Activated CD8-positive, alpha-beta memory T cell treated with anti-CD3 and anti-CD28 coated beads for 24 hours (primary cell): ENCODE measurements around the gene FAF2.
"Not testable (repeated sequence)": the region's sequence is repeated elsewhere in the genome, so short reads cannot be mapped to it uniquely, and the experiment has no call there.

Experiments
- DNase-seq: peaks from one replicate; pipeline ENCODE4 v3.0.0-alpha.2; 2020

The FAF2 gene, protein sequence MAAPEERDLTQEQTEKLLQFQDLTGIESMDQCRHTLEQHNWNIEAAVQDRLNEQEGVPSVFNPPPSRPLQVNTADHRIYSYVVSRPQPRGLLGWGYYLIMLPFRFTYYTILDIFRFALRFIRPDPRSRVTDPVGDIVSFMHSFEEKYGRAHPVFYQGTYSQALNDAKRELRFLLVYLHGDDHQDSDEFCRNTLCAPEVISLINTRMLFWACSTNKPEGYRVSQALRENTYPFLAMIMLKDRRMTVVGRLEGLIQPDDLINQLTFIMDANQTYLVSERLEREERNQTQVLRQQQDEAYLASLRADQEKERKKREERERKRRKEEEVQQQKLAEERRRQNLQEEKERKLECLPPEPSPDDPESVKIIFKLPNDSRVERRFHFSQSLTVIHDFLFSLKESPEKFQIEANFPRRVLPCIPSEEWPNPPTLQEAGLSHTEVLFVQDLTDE

DNA sequence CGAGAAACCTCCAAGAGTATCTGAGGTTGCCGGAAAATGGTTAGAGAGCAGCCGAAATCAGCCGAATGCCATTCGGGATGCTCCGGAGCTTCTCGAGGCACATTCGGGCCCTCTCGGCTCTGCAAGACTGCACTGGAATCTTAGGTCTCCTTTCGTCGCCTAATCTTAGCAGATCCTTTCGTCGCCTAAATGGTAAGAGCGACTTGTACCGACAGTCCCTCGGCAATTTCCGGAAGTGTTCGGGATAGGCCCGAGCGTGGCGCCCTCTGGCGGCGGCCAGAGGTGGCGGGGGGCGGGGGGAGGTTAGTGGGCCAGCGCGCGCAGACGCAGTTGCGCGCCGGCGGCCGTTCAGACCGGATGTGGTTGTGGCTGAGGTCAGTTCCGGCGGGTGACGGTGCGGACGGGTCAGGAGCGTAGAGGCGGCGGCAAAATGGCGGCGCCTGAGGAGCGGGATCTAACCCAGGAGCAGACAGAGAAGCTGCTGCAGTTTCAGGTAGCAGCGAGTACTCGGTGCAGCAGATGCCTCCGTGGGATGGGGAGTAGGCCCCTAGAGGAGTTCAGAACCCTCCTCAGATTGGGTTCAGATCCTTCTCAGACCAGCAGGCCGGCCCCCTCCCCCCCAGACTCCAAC is at the start of gene FAF2:
TSS of gene FAF2 (plus strand) at position 408 of the 631 bp plus-strand sequence. CDS start at position 431, 23 bp downstream.
- peak; percentile 100 for DNase-seq

DNA sequence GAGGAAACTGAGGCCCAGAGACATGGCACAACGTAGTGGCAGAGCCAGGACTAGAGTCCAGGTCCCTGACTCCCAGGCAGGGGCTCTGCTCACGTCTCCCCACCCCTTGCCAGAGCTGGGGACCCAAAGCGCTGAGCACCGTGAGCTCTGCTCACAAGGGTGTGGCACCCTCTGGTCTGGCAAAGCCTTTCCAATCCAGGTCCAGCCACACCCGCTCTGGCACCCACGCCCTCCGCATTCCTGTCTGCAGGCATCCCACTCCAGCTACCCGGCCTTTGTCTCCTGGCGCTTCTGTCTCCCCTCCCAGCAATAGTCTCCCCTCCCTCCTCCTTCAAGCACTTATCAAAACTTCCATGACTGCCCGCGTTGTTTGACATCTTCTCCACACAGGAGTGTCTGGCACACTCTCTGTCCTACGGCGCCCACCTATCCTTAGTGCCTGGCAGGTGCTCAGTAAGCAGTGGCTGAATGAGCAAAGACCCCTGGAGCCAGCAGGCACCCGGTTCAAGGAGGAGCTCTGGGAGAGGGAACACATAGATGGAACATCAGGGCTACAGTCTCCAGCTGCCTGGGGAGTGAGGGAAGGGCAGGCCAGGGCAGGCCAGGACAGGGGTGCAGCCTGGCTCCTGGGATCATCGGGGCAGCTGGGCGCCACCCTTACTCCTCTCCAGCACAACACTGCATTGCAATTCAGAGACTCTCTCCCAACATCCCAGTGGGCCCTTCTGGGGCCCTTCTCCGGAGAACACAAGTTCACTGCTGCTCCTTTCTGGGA is 47.6 kb upstream of the FAF2 start:
- DNase-seq = no peak

DNA sequence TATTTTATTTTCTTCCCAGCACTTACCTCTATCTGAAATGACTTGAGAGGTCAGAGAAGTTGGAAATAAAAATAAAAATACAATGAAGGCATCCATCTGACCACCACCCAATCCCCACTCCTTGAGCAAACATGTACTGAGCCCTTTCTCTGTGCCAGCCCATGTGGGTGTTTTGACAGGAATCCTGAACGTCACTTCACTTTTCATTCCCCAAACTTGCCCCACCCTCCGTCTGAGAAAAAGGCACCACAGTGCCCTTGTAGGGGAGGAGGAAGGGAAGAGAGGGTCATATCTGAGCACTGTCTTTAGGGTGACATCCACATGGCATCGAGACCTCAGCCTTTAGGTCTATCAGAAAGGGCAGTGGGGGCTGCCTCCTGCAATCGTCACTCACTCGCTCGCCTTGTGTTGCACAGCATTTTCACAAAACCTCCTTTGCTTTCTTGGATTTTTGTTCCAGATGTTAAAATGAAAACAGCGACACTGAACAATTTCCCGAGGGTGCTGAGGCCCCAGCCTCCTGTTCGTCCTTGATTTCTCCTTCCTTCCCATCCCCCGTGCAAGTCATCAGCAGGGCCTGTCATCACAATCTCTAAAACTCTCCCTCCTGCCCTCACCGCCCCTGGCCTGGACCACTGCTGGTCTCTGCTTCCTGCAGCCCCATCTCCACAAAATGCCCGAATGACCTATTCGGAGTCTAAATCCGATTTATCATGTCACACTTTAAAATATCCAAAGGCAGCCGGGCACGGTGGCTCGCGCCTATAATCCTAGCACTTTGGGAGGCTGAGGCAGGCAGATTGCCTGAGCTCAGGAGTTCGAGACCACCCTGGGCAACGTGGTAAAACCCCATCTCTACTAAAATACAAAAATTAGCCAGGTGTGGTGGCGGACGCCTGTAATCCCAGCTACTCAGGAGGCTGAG is 46.6 kb upstream of the FAF2 start:
- DNase-seq = no peak

DNA sequence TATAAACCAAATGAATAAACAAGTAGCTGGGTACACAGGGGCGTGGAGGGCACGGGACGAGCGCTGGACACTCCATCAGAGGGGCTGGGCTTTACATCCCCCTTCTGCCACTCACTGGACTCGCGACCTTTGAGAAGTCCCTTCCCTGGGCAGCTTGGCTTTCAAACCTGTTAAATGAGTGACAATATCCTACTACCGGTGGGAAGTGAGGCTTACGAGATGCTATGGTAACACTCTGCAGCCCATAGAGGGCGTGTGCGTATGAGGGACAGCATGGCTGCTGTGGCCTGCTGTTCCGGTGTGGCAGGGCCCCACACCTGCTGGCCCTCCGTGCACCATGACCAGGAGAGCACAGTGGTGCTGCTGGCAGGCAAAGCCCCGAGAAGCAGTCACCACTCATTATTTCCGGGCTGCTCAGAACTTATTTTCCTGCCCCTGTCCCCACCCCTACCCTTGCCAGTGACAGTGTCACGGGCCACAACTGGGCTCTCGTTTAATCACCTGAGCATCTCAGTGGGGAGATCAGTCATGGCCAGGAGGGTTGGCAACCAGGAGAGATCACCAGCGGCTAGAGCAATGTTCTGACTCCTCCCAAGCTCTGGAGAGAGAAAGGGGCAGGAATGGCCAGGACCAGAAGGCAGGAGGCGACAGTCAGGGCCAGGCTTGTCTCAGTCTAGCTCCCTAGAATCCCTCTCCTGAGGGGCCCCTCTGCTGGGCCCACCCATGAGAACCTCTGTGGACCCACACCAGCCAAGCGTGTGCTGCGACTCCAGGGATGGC is 42.3 kb upstream of the FAF2 start:
- DNase-seq = no peak

DNA sequence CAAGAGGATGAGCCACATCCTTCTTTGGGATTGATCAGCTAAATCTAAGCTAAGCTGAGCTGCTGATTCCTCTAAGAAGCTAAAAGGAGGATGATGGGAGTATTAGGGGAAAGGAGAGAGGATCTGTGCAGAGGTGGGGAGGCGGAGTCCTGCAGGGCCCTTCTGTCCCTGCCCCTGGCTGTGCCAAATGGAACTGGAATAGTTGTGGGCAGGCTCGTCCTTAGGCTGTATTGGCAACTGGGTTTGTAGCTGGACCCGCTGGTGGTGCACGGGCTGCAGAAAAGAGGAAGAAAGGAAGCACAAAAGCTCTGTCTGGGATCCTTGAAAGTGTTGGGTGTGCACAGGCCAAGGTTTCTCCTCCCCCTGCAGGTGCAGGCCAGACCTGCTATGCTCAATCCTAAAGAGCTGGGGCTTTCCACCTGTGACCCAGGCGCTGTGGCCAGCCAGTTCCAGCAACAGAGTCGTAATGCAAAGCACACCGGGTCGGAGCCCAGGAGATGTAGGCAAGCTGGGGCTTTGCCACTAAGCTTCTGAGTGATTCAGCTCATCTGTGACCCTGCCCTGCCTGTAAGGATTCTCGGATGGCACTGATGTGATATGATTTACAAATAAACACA is 41.6 kb upstream of the FAF2 start:
- DNase-seq = no peak

DNA sequence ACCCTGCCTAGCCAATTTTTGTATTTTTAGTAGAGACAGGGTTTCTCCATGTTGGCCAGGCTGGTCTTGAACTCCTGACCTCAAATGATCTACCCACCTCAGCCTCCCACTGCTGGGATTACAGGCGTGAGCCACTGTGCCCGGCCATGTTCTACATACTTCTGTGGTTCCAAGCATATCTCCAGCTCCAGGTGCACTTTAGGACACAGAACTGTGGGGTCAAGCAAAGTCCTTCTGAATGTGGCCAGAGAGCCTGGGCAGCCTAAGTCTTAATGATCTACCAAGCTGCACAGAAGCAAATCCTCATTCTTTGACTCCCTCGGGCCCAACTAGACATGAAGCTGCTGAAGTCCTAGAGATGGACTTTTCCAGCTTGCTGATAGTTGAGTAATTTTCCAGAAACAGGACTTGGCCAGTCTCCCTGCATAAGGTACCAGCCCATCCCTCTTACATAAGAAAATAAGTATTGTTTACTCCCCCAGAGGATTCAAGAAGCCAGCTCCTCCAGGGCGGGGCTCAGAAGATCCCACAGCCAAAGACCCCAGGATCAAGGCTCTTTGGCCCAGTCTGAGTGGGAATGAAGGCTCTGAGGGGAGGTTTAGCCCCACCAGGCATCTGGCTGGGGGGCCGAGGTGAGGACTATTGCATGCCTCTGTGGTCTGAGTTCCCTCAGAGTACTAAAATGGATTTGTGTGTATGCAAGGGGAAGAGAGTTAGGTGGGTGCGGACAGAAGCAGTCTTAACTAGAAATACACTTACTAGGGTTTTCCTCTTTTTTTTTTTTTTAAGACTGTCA is 40.5 kb upstream of the FAF2 start:
- no peak for DNase-seq

DNA sequence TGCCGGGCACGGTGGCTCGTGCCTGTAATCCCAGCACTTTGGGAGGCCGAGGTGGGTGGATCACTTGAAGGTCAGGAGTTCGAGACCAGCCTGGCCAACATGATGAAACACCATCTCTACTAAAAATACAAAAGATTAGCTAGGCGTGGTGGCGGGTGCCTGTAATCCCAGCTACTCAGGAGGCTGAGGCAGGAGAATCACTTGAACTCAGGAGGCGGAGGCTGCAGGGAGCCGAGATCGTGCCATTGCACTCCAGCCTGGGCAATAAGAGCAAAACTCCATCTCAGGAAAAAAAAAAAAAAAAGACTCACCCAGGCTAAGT is 40.0 kb upstream of the FAF2 start:
- DNase-seq = not testable (repeated sequence)

DNA sequence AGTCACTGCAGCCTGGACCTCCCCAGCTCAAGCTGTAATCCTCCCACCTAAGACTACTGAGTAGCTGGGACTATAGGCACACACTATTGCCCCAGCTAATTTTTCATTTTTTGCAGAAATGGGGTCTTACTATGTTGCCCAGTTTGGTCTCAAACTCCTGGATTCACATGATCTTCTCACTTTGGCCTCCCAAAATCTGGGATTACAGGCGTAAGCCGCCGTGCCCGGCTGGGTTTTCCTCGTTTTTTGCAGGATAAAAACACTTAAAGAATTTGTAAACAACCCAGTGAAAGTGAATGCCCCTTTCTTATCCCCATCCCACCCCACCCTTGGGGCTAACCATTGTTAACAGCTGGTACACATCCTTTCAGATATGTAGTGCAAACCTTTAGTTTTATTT is 39.6 kb upstream of the FAF2 start:
- no peak for DNase-seq

DNA sequence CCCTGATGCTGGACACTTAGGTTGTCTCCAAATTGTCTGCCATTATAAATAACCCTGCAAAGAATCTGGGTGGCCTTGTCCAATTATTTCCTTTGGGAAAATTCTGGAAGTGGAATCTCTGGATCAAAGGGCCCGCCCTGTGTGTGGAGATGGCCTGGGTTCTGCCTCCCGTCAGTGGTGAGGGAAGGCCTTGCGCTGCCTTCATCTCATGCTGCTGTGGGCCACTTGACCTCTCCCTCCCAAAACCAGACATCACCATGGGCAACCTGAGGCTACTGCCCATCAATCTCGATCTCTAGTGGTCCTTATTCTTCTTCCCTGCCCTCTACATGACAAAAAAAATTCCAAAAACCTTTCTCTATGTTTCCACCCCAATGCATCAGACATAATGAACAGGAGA is 38.4 kb upstream of the FAF2 start:
- no peak for DNase-seq

DNA sequence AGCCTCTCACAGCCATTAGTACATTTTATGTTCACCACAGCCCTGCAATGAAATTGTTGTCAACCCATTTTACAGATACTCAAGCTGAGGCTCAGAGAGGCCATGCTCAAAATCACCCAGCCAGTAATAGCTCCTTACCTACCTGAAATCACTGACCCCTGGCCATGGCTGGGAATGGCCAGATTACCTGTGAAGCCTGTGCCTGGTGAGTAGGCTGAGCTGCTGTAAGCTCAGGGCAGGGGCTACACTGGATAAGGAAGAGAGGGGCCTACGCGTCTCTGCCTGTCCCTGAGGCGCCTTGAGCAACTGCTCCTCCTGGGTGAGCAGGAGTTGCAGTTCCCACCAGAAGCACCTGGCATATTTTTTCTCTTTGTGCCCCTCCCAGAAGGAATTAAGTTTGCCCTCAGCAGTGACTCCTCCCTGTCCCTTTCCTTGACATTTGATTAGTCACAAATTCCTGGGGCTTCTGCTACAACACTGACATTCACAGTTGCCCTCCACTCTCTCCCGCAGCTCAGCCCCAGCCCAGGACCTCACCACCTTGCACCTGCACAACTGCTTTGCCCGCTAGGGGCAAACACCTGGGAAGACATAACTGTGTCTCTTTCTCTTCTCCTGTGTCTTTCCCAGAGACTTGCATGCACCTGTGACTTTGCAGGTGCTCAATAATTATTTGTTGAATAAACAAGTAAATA is 37.6 kb upstream of the FAF2 start:
- no peak for DNase-seq

DNA sequence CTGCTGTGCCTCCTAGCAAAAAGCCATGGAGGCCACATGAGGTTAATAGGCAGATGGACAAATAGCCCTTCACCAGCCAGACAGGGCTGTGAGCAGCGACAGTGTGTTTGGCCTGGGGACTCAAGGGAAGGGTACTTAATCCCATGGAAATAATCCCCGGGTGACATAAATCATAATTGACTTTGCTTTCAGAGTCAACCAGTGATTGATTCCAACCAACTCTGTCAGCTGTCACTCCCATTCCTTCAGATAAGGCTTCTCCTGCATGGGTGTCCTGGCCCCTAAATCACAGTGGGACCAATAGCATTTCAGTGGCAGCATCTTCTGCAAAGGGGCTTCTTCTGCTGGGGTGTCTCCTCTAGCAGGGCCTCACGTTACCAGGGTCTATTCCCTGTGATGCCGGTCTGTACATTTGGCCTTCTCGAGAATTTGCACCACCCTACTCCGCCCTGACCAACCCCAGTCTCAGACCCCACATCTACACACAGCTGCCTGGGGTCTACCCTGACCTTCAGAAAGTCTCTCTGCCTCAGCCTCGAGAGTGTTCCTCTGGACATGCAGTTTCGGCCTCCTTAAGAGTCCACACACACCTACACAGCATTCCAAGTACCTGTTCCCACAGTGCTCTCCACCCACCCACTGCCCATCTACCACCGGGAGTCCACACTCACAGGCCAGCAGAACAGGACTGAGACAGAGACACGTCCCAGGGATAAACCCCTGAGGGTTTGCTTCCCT is 35.5 kb upstream of the FAF2 start:
- no peak for DNase-seq

DNA sequence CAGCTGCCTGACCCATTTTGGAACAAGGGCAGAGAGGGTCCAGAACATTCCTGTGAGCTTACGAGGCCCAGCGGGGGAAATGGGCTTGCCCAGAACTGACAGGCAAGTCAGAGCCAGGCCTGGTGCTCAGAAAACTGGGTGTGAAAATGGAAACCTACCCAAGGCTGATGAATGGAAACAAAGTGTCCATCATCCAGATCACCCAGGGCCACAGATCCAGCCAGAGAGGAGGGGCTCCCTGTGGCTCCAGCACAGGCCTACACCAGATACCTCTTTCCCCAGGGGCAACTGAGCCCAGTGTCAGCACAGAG is 35.0 kb upstream of the FAF2 start:
- DNase-seq = no peak

DNA sequence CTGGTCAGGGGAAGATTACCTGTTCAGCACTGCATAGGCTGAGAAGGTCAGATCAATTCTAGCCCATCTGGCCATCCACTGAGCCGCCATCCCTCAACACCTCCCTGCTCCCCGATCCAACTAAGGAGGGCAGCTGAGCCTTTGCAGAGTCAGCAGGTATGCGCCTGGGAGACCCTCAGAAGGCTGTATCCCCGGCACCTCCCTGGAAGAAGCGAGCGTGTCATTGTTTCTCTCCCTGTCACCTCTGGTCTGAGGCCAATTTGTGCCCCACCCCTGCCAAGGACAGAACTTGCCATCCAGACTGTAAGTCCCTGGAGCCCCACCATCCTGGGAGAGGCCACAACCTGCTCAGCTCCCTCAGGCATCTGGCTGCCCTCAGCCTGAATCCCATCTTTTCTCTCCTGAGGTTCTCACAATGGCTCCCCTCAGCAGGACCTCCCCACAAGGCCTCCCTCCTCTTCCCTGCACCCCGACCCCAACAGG is 34.4 kb upstream of the FAF2 start:
- DNase-seq = no peak

DNA sequence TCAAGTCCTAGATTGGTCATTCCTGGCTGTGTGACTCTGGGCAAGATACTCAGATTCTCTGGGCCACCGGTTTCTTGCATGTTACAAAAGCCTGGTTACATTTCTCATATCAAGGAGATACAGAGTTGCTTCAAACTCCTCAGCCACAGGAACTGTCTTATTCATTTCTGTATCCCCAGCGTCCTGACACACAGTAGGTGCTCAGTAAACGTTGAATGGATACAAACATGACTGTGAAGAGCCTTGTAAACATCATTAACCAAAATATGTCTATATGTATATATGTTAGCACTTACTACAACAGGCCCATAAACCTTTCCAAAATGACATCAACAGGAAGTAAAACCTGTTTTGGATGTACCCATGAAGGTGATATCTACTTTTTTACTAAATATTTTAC is 33.5 kb upstream of the FAF2 start:
- DNase-seq = no peak

DNA sequence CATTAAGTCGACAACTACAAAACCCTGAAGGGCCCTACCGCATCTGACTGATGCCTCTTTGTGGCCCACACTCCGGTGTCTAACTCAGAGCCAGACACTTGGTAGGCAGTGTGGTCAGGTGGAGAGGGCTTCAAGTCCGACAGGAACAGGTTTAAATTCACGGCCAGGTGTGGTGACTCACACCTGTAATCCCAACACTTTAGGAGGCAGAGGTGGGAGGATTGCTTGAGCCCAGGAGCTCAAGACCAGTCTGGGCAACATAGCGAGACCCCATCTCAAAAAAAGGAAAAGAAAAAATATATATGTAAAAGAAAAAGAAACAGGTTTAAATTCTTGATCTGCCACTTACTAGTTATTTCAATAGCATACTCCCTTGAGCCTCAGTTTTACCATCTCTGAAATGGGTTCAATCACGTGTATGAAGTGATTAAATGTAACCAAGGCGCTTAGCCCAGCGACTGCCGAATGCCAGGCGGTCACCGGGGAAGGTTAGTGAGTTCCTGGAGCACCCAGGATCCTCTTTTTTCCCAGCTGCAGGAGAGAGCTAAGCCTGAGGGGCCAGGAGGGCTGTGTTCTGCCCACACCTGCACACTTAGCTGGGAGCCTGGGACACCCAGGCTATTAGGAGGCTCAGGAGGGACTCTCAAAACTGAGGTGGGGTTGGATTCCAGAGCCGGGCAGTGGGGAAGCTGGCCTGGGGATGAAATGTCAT is 32.8 kb upstream of the FAF2 start:
- DNase-seq = no peak

DNA sequence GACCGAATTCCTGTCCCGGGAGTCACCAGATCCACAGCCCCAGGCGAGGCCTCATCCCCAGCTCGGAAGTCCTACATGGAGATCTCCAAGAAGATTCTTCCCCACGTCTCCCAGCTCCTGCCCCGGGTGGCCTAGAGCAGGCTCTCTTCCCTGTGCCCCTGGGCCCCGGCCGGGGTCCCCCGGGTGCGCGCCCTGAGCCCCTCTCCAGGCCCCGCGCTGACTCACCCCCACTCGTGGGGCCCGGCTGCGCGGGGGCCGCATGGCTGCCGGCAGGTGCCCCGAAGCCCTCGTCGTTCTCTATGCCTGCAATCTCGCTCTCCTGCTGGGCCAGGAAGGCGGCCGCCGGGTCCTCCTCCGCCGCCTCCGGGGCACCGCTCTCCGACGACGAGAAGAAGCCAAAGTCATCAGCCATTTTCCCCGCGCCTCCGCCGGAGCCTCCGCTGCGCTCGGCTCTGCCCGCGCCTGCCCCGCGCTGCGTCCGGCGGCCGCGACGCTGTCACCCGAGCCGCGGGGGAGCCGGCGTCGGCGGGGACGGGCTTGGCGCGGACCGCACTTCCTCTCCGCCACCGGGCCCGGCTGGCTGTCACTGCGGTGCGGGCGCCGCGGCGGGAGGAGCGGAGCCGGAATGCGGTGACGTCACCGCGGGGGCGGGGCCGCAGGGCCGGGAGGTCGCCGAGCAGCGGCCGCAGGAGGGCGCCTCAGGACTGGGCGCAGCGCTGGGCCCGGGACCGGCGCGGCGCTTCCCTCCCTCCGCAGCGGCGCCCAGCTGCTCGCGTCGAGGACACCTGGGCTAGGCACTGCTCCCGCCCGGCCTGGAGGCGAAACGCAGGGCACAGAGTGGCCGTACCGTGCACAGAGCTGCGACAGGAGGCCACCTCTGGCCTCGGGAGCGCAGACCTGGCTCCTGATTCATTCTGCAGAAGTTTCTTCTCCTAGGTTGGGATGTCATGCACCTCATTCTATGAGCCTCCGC is 31.9 kb upstream of the FAF2 start, which contains the start of gene CLTB:
TSS of gene CLTB (minus strand) at position 588 of the 973 bp plus-strand sequence. CDS start at position 412, 176 bp downstream.
- DNase-seq = peak; percentile 96

DNA sequence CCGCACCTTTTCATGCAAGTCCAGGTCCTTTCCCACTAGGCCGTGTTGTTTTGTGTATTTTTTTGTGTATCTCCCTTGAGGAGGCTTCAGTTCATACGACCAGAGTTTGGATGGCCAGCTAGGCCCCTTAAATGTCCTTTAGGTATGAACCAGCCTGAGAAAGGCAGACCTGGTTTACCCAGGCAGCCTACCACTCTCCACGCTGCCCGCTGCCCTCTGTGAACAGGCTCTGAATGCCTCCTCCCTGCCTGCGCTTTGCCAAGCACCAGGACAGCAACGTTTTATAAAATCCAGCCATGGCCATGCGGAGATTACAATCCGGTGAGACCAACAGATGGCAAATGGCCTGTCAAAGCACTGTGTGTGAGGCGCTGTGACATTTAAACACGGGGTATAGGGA is 31.2 kb upstream of the FAF2 start:
- DNase-seq = no peak
